ENCODE measurements around the gene CPA1. TPM values are rescaled to one million over a fixed set of nuclear protein-coding genes. Genes with fewer than 3 reads are reported as not detected.

Gene CPA1
- polyA plus RNA-seq, 1 experiment, result 0.10 TPM

GRCh38 chr7:130417213-130417612 lies 36.9 kb downstream of the CPA1 start:
- POLR2A ChIA-PET, result no interaction called here
- TF ChIP-seq, protein P1, sequence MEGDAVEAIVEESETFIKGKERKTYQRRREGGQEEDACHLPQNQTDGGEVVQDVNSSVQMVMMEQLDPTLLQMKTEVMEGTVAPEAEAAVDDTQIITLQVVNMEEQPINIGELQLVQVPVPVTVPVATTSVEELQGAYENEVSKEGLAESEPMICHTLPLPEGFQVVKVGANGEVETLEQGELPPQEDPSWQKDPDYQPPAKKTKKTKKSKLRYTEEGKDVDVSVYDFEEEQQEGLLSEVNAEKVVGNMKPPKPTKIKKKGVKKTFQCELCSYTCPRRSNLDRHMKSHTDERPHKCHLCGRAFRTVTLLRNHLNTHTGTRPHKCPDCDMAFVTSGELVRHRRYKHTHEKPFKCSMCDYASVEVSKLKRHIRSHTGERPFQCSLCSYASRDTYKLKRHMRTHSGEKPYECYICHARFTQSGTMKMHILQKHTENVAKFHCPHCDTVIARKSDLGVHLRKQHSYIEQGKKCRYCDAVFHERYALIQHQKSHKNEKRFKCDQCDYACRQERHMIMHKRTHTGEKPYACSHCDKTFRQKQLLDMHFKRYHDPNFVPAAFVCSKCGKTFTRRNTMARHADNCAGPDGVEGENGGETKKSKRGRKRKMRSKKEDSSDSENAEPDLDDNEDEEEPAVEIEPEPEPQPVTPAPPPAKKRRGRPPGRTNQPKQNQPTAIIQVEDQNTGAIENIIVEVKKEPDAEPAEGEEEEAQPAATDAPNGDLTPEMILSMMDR (IDR thresholded peaks at IDR 0.05; ENCODE audit: insufficient read depth, low read depth, low read length), result no peak
- DNase-seq (ENCODE audit: low read depth), result no peak
- Histone ChIP-seq H3K27me3 (ENCODE audit: control insufficient read depth, insufficient read depth, low read length) (no peaks in the 10 kb centered on the region), H3K36me3 (ENCODE audit: control insufficient read depth, insufficient read depth, low read length) (no peaks in the 10 kb centered on the region), H3K4me3 (ENCODE audit: low read depth, low read length) (no peak overlapping the region)
- CTCF ChIA-PET, result interaction anchor here (1.1 kb wide), 1 partner anchor 42 kb away, joined by 3 read pairs; no protein-coding TSS in a partner anchor

DNA sequence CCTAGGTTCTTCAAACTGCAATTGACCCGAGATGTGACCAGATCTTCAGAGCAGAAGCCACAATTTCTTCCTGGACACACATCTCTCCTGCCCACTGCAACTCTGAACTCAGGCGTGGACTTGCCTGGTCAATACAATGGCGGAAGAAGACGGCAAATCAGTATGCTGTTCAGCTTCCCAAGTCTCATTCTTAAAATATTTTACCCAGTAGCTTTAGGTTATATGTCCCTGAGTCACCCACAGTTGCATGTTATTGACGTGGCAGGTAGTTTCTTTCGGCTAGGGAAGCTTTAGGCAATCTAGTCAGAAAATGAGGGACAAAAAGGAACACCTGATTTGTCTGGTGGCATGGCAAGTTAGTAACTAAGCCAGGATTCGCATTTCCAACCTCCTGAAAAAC lies 38.0 kb downstream of the CPA1 start:
- CTCF ChIA-PET, result interaction anchor here (1.1 kb wide), 1 partner anchor 41 kb away, joined by 3 read pairs; no protein-coding TSS in a partner anchor

GRCh38 chr7:130419658-130420057 lies 39.4 kb downstream of the CPA1 start:
- TF ChIP-seq, protein P1 (IDR thresholded peaks at IDR 0.05; ENCODE audit: insufficient read depth, low read depth, low read length), result no peak
- CTCF ChIA-PET, result no interaction called here
- H3K36me3 ChIP-seq (ENCODE audit: control insufficient read depth, insufficient read depth, low read length), result no peaks in the 10 kb centered on the region
- POLR2A ChIA-PET, result no interaction called here
- no peak for DNase-seq (ENCODE audit: low read depth)
- H3K4me3 ChIP-seq (ENCODE audit: low read depth, low read length), result no peak overlapping the region
- no peaks in the 10 kb centered on the region for H3K27me3 ChIP-seq (ENCODE audit: control insufficient read depth, insufficient read depth, low read length)

More for the DNA sequence above, 38.0 kb downstream of the CPA1 start:
- TF ChIP-seq, protein P1 (IDR thresholded peaks at IDR 0.05; ENCODE audit: insufficient read depth, low read depth, low read length), result no peak
- POLR2A ChIA-PET, result no interaction called here
- Histone ChIP-seq H3K27me3 (ENCODE audit: control insufficient read depth, insufficient read depth, low read length) (no peaks in the 10 kb centered on the region), H3K4me3 (ENCODE audit: low read depth, low read length) (no peak overlapping the region), H3K36me3 (ENCODE audit: control insufficient read depth, insufficient read depth, low read length) (no peaks in the 10 kb centered on the region)
- DNase-seq (ENCODE audit: low read depth), result no peak

GRCh38 chr7:130420943-130421578 lies 40.8 kb downstream of the CPA1 start:
- no peak for DNase-seq (ENCODE audit: low read depth)
- Histone ChIP-seq H3K4me3 (ENCODE audit: low read depth, low read length) (no peak overlapping the region), H3K27me3 (ENCODE audit: control insufficient read depth, insufficient read depth, low read length) (no peaks in the 10 kb centered on the region), H3K36me3 (ENCODE audit: control insufficient read depth, insufficient read depth, low read length) (no peaks in the 10 kb centered on the region)
- CTCF ChIA-PET, result no interaction called here
- TF ChIP-seq, protein P1 (IDR thresholded peaks at IDR 0.05; ENCODE audit: insufficient read depth, low read depth, low read length), result no peak
- POLR2A ChIA-PET, result no interaction called here

GRCh38 chr7:130421684-130422083 lies 41.4 kb downstream of the CPA1 start:
- CTCF ChIA-PET, result no interaction called here

More at GRCh38 chr7:130421684-130422083, 41.4 kb downstream of the CPA1 start:
- POLR2A ChIA-PET, result no interaction called here
- TF ChIP-seq, protein P1 (IDR thresholded peaks at IDR 0.05; ENCODE audit: insufficient read depth, low read depth, low read length), result no peak
- Histone ChIP-seq H3K4me3 (ENCODE audit: low read depth, low read length) (no peak overlapping the region), H3K27me3 (ENCODE audit: control insufficient read depth, insufficient read depth, low read length) (no peaks in the 10 kb centered on the region), H3K36me3 (ENCODE audit: control insufficient read depth, insufficient read depth, low read length) (no peaks in the 10 kb centered on the region)
- no peak for DNase-seq (ENCODE audit: low read depth)

Data from BJ (cell line).